ENCODE results near the gene PACC1. TPM values are rescaled to one million over a fixed set of nuclear protein-coding genes. Genes with fewer than 3 reads are reported as not detected.

The PACC1 gene
- total RNA-seq, 1 experiment from 2014 or later, result 37.5 TPM

DNA sequence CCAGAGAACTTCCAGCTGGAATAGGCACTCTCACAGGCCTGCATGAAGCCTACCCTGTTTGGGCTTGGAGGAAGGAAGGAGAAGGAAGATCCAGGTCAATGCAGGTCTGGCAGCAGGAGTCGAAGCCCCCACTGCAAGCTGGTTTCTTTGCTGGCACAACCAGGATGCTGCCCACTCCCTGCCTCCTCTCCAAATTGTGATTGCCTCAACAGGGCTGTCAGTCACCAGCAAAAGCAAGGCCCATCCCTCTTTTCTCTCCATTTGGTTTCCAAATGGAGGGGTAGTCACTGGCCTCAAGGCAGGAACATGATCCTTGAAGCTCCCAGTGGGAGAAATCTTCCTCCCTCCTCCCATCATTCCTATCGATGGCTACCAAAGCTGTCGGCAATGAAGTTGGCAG is 37.0 kb downstream of the PACC1 start:
- Histone ChIP-seq H3K79me2 (ENCODE audit: low read length) (no peaks in the 10 kb centered on the region), H3K4me3 (ENCODE audit: low read length) (no peak overlapping the region), H3K4me2 (ENCODE audit: low read length) (no peak overlapping the region), H2AFZ (ENCODE audit: low read length) (no peak overlapping the region), H3K27ac (ENCODE audit: low read length) (no peak overlapping the region), H3F3A (ENCODE audit: low read length, unreplicated experiment) (no peaks in the 10 kb centered on the region), H3K36me3 (ENCODE audit: low read depth, low read length) (peaks cover 30% of the 10 kb centered on the region), H3K4me1 (ENCODE audit: insufficient read depth, low read length) (no peaks in the 10 kb centered on the region), H3K9me2 (replicated peaks; ENCODE audit: low read length) (no peaks in the 10 kb centered on the region), H3K9ac (ENCODE audit: low read length) (no peak overlapping the region), H4K20me1 (ENCODE audit: low read length) (no peaks in the 10 kb centered on the region), H3K9me3 (ENCODE audit: low read length) (no peaks in the 10 kb centered on the region), H3K27me3 (ENCODE audit: low read length) (no peaks in the 10 kb centered on the region)
- ChIA-PET POLR2A (ENCODE audit: unreplicated experiment) (no interaction called here), CTCF (no interaction called here)
- TF ChIP-seq EZH2 (IDR thresholded peaks at IDR 0.05; ENCODE audit: low read length, unreplicated experiment), result no peak
- TF ChIP-seq, protein P1, sequence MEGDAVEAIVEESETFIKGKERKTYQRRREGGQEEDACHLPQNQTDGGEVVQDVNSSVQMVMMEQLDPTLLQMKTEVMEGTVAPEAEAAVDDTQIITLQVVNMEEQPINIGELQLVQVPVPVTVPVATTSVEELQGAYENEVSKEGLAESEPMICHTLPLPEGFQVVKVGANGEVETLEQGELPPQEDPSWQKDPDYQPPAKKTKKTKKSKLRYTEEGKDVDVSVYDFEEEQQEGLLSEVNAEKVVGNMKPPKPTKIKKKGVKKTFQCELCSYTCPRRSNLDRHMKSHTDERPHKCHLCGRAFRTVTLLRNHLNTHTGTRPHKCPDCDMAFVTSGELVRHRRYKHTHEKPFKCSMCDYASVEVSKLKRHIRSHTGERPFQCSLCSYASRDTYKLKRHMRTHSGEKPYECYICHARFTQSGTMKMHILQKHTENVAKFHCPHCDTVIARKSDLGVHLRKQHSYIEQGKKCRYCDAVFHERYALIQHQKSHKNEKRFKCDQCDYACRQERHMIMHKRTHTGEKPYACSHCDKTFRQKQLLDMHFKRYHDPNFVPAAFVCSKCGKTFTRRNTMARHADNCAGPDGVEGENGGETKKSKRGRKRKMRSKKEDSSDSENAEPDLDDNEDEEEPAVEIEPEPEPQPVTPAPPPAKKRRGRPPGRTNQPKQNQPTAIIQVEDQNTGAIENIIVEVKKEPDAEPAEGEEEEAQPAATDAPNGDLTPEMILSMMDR (conservative IDR thresholded peaks at IDR 0.05; ENCODE audit: low read depth, low read length), result no peak
- no peak for TF ChIP-seq EZH2phosphoT487 (IDR thresholded peaks at IDR 0.05; ENCODE audit: borderline replicate concordance, low read length)
- intact Hi-C loops (cut with micrococcal nuclease), result no loop called here
- ATAC-seq (no peak), DNase-seq (no peak)
- BruUV-seq (replicated peaks), result no TSS peak

DNA sequence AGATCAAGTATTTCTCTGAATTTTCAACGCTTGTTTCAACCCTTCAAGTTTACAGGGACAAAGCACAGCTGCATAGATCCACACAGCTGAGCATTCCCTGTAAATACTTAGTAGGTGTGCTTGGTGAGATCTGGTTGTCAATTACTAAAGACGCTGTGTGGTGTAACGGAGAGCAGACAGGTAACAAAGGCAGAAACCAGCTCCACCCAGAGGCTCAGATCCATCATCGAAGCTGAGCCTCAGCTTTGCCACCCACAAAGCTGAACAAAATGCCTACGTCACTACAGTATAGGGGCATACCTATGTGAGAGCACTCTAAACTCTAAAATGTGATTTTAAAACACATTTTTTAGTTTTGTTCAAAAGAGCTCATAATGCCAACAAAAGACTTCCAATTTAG is 38.7 kb downstream of the PACC1 start:
- H4K20me1 ChIP-seq (ENCODE audit: low read length), result no peaks in the 10 kb centered on the region
- H3K79me2 ChIP-seq (ENCODE audit: low read length), result no peaks in the 10 kb centered on the region
- no peaks in the 10 kb centered on the region for H3K9me2 ChIP-seq (replicated peaks; ENCODE audit: low read length)
- no peaks in the 10 kb centered on the region for H3K27me3 ChIP-seq (ENCODE audit: low read length)
- no peaks in the 10 kb centered on the region for H3K4me1 ChIP-seq (ENCODE audit: insufficient read depth, low read length)
- no peaks in the 10 kb centered on the region for H3F3A ChIP-seq (ENCODE audit: low read length, unreplicated experiment)
- ATAC-seq (no peak), DNase-seq (no peak)
- H3K9me3 ChIP-seq (ENCODE audit: low read length), result no peaks in the 10 kb centered on the region
- no peak overlapping the region for H2AFZ ChIP-seq (ENCODE audit: low read length)
- H3K4me2 ChIP-seq (ENCODE audit: low read length), result no peak overlapping the region
- H3K36me3 ChIP-seq (ENCODE audit: low read depth, low read length), result peaks cover 31% of the 10 kb centered on the region
- ChIA-PET CTCF (interaction anchor here (0.8 to 1.8 kb wide), 2 partner anchors 79 to 82 kb away, joined by 3 to 14 read pairs; no protein-coding TSS in a partner anchor), POLR2A (ENCODE audit: unreplicated experiment) (no interaction called here)
- H3K27ac ChIP-seq (ENCODE audit: low read length), result no peak overlapping the region
- intact Hi-C loops (cut with micrococcal nuclease), result no loop called here
- no peak overlapping the region for H3K9ac ChIP-seq (ENCODE audit: low read length)
- BruUV-seq (replicated peaks), result no TSS peak
- no peak overlapping the region for H3K4me3 ChIP-seq (ENCODE audit: low read length)
- no peak for TF ChIP-seq EZH2phosphoT487 (IDR thresholded peaks at IDR 0.05; ENCODE audit: borderline replicate concordance, low read length)
- TF ChIP-seq, protein P1 (conservative IDR thresholded peaks at IDR 0.05; ENCODE audit: low read depth, low read length), result no peak
- no peak for TF ChIP-seq EZH2 (IDR thresholded peaks at IDR 0.05; ENCODE audit: low read length, unreplicated experiment)

DNA sequence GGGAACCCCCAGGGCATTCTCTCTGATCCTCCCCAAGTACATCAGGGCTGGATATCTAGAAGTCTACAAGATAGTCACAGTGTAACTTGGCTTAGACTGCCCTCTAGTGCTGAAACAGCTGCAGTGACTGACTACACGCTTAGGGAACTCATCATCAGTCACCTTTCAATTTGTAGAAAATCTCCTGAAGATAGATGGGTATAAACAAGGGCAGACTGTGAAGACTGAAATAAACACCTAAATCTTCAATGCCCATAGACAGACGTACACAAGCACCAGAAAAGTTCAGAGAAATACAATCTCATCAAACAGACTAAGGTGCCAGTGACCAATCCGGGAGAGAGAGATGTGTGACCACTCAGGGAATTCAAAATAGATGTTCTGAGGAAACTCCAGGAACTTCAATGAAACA is 46.6 kb downstream of the PACC1 start:
- ChIA-PET POLR2A (ENCODE audit: unreplicated experiment) (no interaction called here), CTCF (interaction anchor here (0.7 to 1.3 kb wide), 3 partner anchors 88 to 332 kb away, joined by 3 to 5 read pairs (median 4); partner anchors contain the start of gene DTL)
- no peaks in the 10 kb centered on the region for H3K9me3 ChIP-seq (ENCODE audit: low read length)
- H3K36me3 ChIP-seq (ENCODE audit: low read depth, low read length), result peaks cover 16% of the 10 kb centered on the region
- TF ChIP-seq EZH2phosphoT487 (IDR thresholded peaks at IDR 0.05; ENCODE audit: borderline replicate concordance, low read length), result no peak
- TF ChIP-seq, protein P1 (conservative IDR thresholded peaks at IDR 0.05; ENCODE audit: low read depth, low read length), result peak; percentile 99
- no peaks in the 10 kb centered on the region for H3K79me2 ChIP-seq (ENCODE audit: low read length)
- DNase-seq (peak; percentile 94), ATAC-seq (peak; percentile 99)
- no peak overlapping the region for H3K9ac ChIP-seq (ENCODE audit: low read length)
- H3K27me3 ChIP-seq (ENCODE audit: low read length), result no peaks in the 10 kb centered on the region
- H3K27ac ChIP-seq (ENCODE audit: low read length), result no peak overlapping the region
- no TSS peak for BruUV-seq (replicated peaks)
- intact Hi-C loops (cut with micrococcal nuclease), result loop anchor here (1.0 to 10.0 kb wide), 5 partner anchors 77 to 683 kb away; no protein-coding TSS in a partner anchor
- no peaks in the 10 kb centered on the region for H3F3A ChIP-seq (ENCODE audit: low read length, unreplicated experiment)
- H3K9me2 ChIP-seq (replicated peaks; ENCODE audit: low read length), result no peaks in the 10 kb centered on the region
- no peak overlapping the region for H3K4me3 ChIP-seq (ENCODE audit: low read length)
- no peaks in the 10 kb centered on the region for H4K20me1 ChIP-seq (ENCODE audit: low read length)
- no peaks in the 10 kb centered on the region for H3K4me1 ChIP-seq (ENCODE audit: insufficient read depth, low read length)
- H3K4me2 ChIP-seq (ENCODE audit: low read length), result no peak overlapping the region
- no peak overlapping the region for H2AFZ ChIP-seq (ENCODE audit: low read length)
